Neural crest cell (in vitro differentiated cells): ENCODE data around the gene YTHDC1. TPM values are rescaled to one million over a fixed set of nuclear protein-coding genes. Genes with fewer than 3 reads are reported as not detected.

Source experiments
- DNase-seq: peaks from one replicate; pipeline ENCODE4 v3.0.0; 2021; ENCODE audit warnings: low read depth, mixed read lengths, low spot score
- H3K27ac Mint-ChIP-seq: one replicate; pipeline ENCODE4 v1.8.0; 2021; ENCODE audit warnings: mild to moderate bottlenecking, mixed read lengths; ENCODE audit not compliant: unreplicated experiment
- H3K27me3 Mint-ChIP-seq: 2 replicates; pipeline ENCODE4 v1.8.0; 2021; ENCODE audit warnings: low read depth, mild to moderate bottlenecking, mixed read lengths
- H3K36me3 Mint-ChIP-seq: 2 replicates; pipeline ENCODE4 v1.8.0; 2021; ENCODE audit warnings: low read depth, mild to moderate bottlenecking, mixed read lengths
- H3K4me1 Mint-ChIP-seq: 2 replicates; pipeline ENCODE4 v1.8.0; 2021; ENCODE audit warnings: mixed read lengths
- H3K4me3 Mint-ChIP-seq: one replicate; pipeline ENCODE4 v1.8.0; 2021; ENCODE audit warnings: mild to moderate bottlenecking, mixed read lengths
- H3K9me3 Mint-ChIP-seq: 2 replicates; pipeline ENCODE4 v1.8.0; 2021; ENCODE audit warnings: mixed read lengths
- CTCF ChIP-seq: fragments of 200-600 bp; sonication (generic); conservative IDR thresholded peaks from 2 replicates; pipeline ENCODE4 v1.5.0; 2021; ENCODE audit warnings: antibody characterized with exemption, mild to moderate bottlenecking
- total RNA-seq: library from RNA; stranded (reverse); gene quantifications from 2 replicates; pipeline ENCODE4 v1.2.1, GENCODE V29; 2021

Gene YTHDC1
- total RNA-seq, 1 donor from 2014 or later: 87.9 TPM

GRCh38 chr4:68316193-68316969, 33.5 kb downstream of the YTHDC1 start:
- Mint-ChIP-seq H3K4me3 (no peak overlapping the region), H3K9me3 (no peaks in the 10 kb centered on the region), H3K27ac (no peak overlapping the region), H3K36me3 (peaks cover 14% of the 10 kb centered on the region), H3K4me1 (no peaks in the 10 kb centered on the region), H3K27me3 (no peaks in the 10 kb centered on the region)
- no peak for TF ChIP-seq CTCF
- DNase-seq: no peak

- Mint-ChIP-seq H3K9me3 (no peaks in the 10 kb centered on the region), H3K27ac (no peak overlapping the region), H3K36me3 (peaks cover 11% of the 10 kb centered on the region), H3K4me3 (no peak overlapping the region), H3K4me1 (no peaks in the 10 kb centered on the region), H3K27me3 (peaks cover 16% of the 10 kb centered on the region)
- no peak for DNase-seq
- no peak for TF ChIP-seq CTCF
Observed at GRCh38 chr4:68310651-68311247, 39.1 kb downstream of the YTHDC1 start.

GRCh38 chr4:68304731-68305130, 45.2 kb downstream of the YTHDC1 start:
- DNase-seq: no peak
- TF ChIP-seq CTCF: no peak
- H3K27ac Mint-ChIP-seq: no peak overlapping the region
- H3K9me3 Mint-ChIP-seq: no peaks in the 10 kb centered on the region
- no peaks in the 10 kb centered on the region for H3K36me3 Mint-ChIP-seq
- no peaks in the 10 kb centered on the region for H3K4me1 Mint-ChIP-seq
- peaks cover 25% of the 10 kb centered on the region for H3K27me3 Mint-ChIP-seq
- no peak overlapping the region for H3K4me3 Mint-ChIP-seq

- TF ChIP-seq CTCF: no peak
- H3K4me1 Mint-ChIP-seq: no peaks in the 10 kb centered on the region
- no peak overlapping the region for H3K27ac Mint-ChIP-seq
- DNase-seq: no peak
- H3K27me3 Mint-ChIP-seq: peaks cover 7% of the 10 kb centered on the region
- no peaks in the 10 kb centered on the region for H3K36me3 Mint-ChIP-seq
- H3K9me3 Mint-ChIP-seq: no peaks in the 10 kb centered on the region
- H3K4me3 Mint-ChIP-seq: no peak overlapping the region
Observed at GRCh38 chr4:68299492-68300457, 50.1 kb downstream of the YTHDC1 start.

GRCh38 chr4:68297137-68297536, 52.8 kb downstream of the YTHDC1 start:
- no peak overlapping the region for H3K4me3 Mint-ChIP-seq
- TF ChIP-seq CTCF: no peak
- no peak overlapping the region for H3K27ac Mint-ChIP-seq

More at GRCh38 chr4:68297137-68297536, 52.8 kb downstream of the YTHDC1 start:
- Mint-ChIP-seq H3K36me3 (no peaks in the 10 kb centered on the region), H3K9me3 (peaks cover 3% of the 10 kb centered on the region), H3K27me3 (no peaks in the 10 kb centered on the region), H3K4me1 (no peaks in the 10 kb centered on the region)
- no peak for DNase-seq
